ENCODE results near the gene BCL3. TPM values are rescaled to one million over a fixed set of nuclear protein-coding genes. Genes with fewer than 3 reads are reported as not detected.
"Not testable (repeated sequence)": the region's sequence is repeated elsewhere in the genome, so short reads cannot be mapped to it uniquely, and the experiment has no call there.

Gene BCL3
- total RNA-seq, 2 donors from 2014 or later, result 15.3 to 25.2 TPM

GRCh38 chr19:44770550-44771257 is 22.2 kb downstream of the BCL3 start:
- Histone ChIP-seq H3K4me1 (peaks cover 0 to 7% of the 10 kb centered on the region in 2 donors), H3K36me3 (no peaks in the 10 kb centered on the region), H3K27me3 (no peaks in the 10 kb centered on the region), H3K4me3 (no peak overlapping the region), H3K27ac (no peak overlapping the region), H3K9me3 (no peaks in the 10 kb centered on the region)
- peak; percentile 91 for DNase-seq (ENCODE audit: low spot score)
- TF ChIP-seq CTCF (IDR thresholded peaks at IDR 0.05), result peak; percentile 83 to 93

GRCh38 chr19:44772144-44772543 is 23.6 kb downstream of the BCL3 start:
- H3K27me3 ChIP-seq; H3K9me3 ChIP-seq; H3K4me3 ChIP-seq; H3K36me3 ChIP-seq; DNase-seq (ENCODE audit: low spot score); H3K27ac ChIP-seq; H3K4me1 ChIP-seq: not testable (repeated sequence)

GRCh38 chr19:44772959-44773358 is 24.5 kb downstream of the BCL3 start:
- no peak for DNase-seq (ENCODE audit: low spot score)
- H3K27ac ChIP-seq, result no peak overlapping the region
- H3K4me3 ChIP-seq, result no peak overlapping the region
- H3K4me1 ChIP-seq, result peaks cover 0 to 11% of the 10 kb centered on the region in 2 donors
- no peaks in the 10 kb centered on the region for H3K27me3 ChIP-seq
- TF ChIP-seq CTCF (IDR thresholded peaks at IDR 0.05), result no peak
- H3K9me3 ChIP-seq, result no peaks in the 10 kb centered on the region
- no peaks in the 10 kb centered on the region for H3K36me3 ChIP-seq

GRCh38 chr19:44775676-44776240 is 27.2 kb downstream of the BCL3 start:
- Histone ChIP-seq H3K9me3 (no peaks in the 10 kb centered on the region), H3K27me3 (no peaks in the 10 kb centered on the region), H3K4me1 (peaks cover 0 to 7% of the 10 kb centered on the region in 2 donors), H3K36me3 (no peaks in the 10 kb centered on the region), H3K4me3 (no peak overlapping the region), H3K27ac (no peak overlapping the region)
- no peak for DNase-seq (ENCODE audit: low spot score)
- no peak for TF ChIP-seq CTCF (IDR thresholded peaks at IDR 0.05)

- no peak for TF ChIP-seq CTCF (IDR thresholded peaks at IDR 0.05)
- H3K4me3 ChIP-seq, result no peak overlapping the region
- H3K36me3 ChIP-seq, result no peaks in the 10 kb centered on the region
- DNase-seq (ENCODE audit: low spot score), result no peak
- H3K27me3 ChIP-seq, result no peaks in the 10 kb centered on the region
- no peaks in the 10 kb centered on the region for H3K9me3 ChIP-seq
- no peak overlapping the region for H3K27ac ChIP-seq
- peaks cover 0 to 5% of the 10 kb centered on the region in 2 donors for H3K4me1 ChIP-seq
Measured at GRCh38 chr19:44776402-44777096, 28.0 kb downstream of the BCL3 start.

- no peaks in the 10 kb centered on the region for H3K9me3 ChIP-seq
- no peak for DNase-seq (ENCODE audit: low spot score)
- TF ChIP-seq CTCF (IDR thresholded peaks at IDR 0.05), result peak in 1 of 2 donors; percentile 8
- H3K27ac ChIP-seq, result no peak within 1 kb of the TSS
- no peaks in the 10 kb centered on the region for H3K36me3 ChIP-seq
- H3K4me1 ChIP-seq, result peaks cover 0 to 5% of the 10 kb centered on the region in 2 donors
- no peaks in the 10 kb centered on the region for H3K27me3 ChIP-seq
- no peak within 1 kb of the TSS for H3K4me3 ChIP-seq
Measured at GRCh38 chr19:44777715-44778347, 29.3 kb downstream of the BCL3 start, which contains the start of gene CBLC. Gene CBLC, plus strand, starts transcription at chr19:44777890. Its CDS starts 42 bp downstream, at chr19:44777932.

Data from right atrium auricular region (tissue), 2 donors.